Raji (cell line): ENCODE measurements around the gene KYAT1.

Experiments used
- POLR2A ChIP-seq: IDR thresholded peaks from 2 replicates; pipeline ENCODE4 v1.6.1; 2011; ENCODE audit warnings: low read depth, low read length, control low read depth; ENCODE audit not compliant: insufficient read depth

Gene KYAT1

DNA sequence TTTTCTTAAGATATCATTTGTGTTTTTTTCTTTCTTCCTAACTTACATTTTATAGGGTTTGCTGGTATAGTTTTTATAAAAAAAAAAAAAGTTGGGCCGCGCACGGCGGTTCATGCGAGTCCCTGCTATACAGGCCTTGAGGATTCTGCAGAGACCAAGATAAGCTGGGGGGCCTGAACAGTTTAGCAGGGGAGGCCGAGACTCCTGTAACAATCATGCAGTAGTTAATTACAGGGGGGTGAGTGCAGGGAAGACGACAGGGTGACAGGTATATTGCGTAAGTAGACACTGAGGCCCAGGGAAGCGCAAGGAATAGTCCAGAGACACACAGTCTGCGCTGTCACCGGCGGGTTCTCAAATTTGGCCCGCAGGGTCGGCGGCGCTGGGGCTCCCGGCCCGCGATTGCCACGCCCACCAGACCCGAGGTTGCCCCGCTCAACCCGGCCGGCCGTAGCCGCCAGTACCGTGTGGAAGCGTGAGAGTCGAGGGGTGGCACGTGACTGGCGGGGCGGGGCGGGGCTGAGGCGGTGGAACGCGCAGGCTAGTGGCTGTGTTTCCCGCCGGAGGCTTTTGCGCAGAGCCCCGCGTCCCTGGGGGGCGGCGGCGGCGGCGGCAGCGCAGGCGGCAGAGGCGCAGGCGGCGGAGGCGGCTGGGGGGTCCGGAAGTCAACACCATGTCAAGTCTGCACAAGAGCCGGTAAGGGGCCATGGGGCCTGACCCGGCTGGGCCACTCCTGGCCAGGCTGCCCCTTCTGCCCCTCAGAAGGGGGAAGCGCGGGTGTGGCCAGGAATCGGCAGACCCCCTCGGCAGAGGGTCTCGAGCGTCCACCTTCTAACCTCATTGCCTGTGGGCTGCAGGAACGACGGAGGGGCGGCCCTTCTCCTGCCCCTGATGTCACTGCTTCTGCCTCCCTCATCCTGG lies 94.8 kb downstream of the KYAT1 start, which contains the start of gene TBC1D13:
TBC1D13 (plus strand) TSS at position 573 of the 921 bp plus-strand sequence; CDS start at position 674, 101 bp downstream.
- TF ChIP-seq POLR2A = peak; percentile 77

DNA sequence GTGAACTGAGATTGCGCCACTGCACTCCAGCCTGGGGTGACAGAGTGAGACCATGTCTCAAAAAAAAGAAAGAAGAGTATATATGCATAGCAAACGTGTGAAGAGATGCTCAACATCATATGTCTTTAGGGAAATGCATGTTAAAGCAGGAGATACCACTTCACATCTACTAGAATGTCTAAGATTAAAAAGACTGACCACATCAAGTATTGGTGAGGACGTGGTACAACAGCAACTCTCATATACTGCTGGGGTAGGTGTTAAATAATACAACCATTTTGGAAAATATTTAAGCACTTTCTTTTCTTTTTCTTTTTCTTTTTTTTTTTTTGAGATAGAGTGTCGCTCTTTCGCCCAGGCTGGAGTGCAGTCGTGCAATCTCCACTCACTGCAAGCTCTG lies 96.3 kb downstream of the KYAT1 start:
- no peak for TF ChIP-seq POLR2A
